GM10248 (cell line): ENCODE data around the gene RYK.

Experiments used
- CTCF ChIA-PET: fragments of 300-600 bp; sonication (Branson Sonifier 250); formaldehyde crosslinking; extraction: SDS; loops from one replicate; lab custom pipeline; 2021; ENCODE audit warnings: antibody characterized with exemption; lab: Yijun Ruan, JAX
- POLR2A ChIA-PET: fragments of 350-650 bp; sonication (Branson Sonifier 250); formaldehyde crosslinking; extraction: SDS; loops from one replicate; lab custom pipeline; 2020; ENCODE audit warnings: antibody characterized with exemption; lab: Yijun Ruan, JAX
- DNase-seq: peaks from one replicate; pipeline ENCODE4 v3.0.0; 2012; ENCODE audit errors: extremely low spot score
- CTCF ChIP-seq: IDR thresholded peaks from 2 replicates; pipeline ENCODE4 v1.5.1; 2012; ENCODE audit warnings: mild to moderate bottlenecking, low read depth; ENCODE audit errors: extremely low read depth, missing control alignments, control extremely low read depth

Gene RYK

GRCh38 chr3:134249935-134250716 is 533 bp downstream of the RYK start:
- DNase-seq, result peak; percentile 64
- CTCF ChIA-PET, result interaction anchor here (1.0 to 3.1 kb wide), 3 partner anchors 12 to 62 kb away, joined by 3 to 12 read pairs (median 3); no protein-coding TSS in a partner anchor
- no peak for TF ChIP-seq CTCF
- POLR2A ChIA-PET, result no interaction called here

GRCh38 chr3:134249296-134249841 is 1.3 kb downstream of the RYK start:
- no peak for DNase-seq
- ChIA-PET POLR2A (no interaction called here), CTCF (interaction anchor here (1.0 to 3.1 kb wide), 3 partner anchors 11 to 63 kb away, joined by 3 to 12 read pairs (median 3); no protein-coding TSS in a partner anchor)
- no peak for TF ChIP-seq CTCF

- TF ChIP-seq CTCF, result no peak
- ChIA-PET CTCF (interaction anchor here (2.2 to 2.9 kb wide), 2 partner anchors 20 to 31 kb away, joined by 8 to 10 read pairs; no protein-coding TSS in a partner anchor), POLR2A (no interaction called here)
- DNase-seq, result no peak
These were observed 5.7 kb downstream of the RYK start for GRCh38 chr3:134244921-134245320.

- ChIA-PET CTCF (interaction anchor here (1.2 to 2.9 kb wide), 4 partner anchors 10 to 31 kb away, joined by 3 to 10 read pairs (median 6); no protein-coding TSS in a partner anchor), POLR2A (no interaction called here)
- DNase-seq, result no peak
- no peak for TF ChIP-seq CTCF
These were observed 7.7 kb downstream of the RYK start for GRCh38 chr3:134242649-134243617.

GRCh38 chr3:134239538-134239937 is 11.1 kb downstream of the RYK start:
- POLR2A ChIA-PET, result no interaction called here
- no peak for DNase-seq
- TF ChIP-seq CTCF, result no peak
- CTCF ChIA-PET, result interaction anchor here (1.7 to 6.0 kb wide), 4 partner anchors 10 to 27 kb away, joined by 8 to 55 read pairs (median 12); partner anchors contain the start of gene RYK
